ENCODE data around the gene PRKG1. TPM values are rescaled to one million over a fixed set of nuclear protein-coding genes. Genes with fewer than 3 reads are reported as not detected.

Gene PRKG1
- total and polyA plus RNA-seq, 4 donors = 0.46 to 5.1 (median 1.5) TPM

DNA sequence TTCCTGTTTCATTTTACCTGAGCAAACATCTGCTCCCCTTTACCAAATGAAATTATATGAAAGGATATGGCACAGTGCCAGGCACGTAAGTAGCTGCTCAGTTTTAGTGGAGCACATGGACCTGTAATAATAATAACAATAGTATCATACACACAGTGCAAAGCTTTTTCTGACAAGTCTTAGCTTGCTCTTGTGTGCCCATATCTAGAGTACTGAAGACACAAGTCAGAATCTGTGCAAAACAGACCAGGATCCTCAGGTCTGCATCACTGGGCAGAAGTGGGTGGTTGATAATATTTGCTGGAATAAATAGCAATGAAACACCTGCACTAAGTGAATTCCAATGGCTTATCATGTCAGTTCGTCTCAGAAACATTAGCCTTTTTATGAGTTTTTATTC lies 1154.3 kb downstream of the PRKG1 start:
- no peak for TF ChIP-seq HNF4G (IDR thresholded peaks at IDR 0.05)
- TF ChIP-seq TAF1 (conservative IDR thresholded peaks at IDR 0.05) = no peak
- TF ChIP-seq NR2F2 (IDR thresholded peaks at IDR 0.05) = no peak
- no peak for TF ChIP-seq FOXA1 (IDR thresholded peaks at IDR 0.05)
- no peak for TF ChIP-seq FOXA2 (IDR thresholded peaks at IDR 0.05)
- TF ChIP-seq, protein P1, sequence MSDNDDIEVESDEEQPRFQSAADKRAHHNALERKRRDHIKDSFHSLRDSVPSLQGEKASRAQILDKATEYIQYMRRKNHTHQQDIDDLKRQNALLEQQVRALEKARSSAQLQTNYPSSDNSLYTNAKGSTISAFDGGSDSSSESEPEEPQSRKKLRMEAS (IDR thresholded peaks at IDR 0.05) = no peak
- TF ChIP-seq, protein P2, sequence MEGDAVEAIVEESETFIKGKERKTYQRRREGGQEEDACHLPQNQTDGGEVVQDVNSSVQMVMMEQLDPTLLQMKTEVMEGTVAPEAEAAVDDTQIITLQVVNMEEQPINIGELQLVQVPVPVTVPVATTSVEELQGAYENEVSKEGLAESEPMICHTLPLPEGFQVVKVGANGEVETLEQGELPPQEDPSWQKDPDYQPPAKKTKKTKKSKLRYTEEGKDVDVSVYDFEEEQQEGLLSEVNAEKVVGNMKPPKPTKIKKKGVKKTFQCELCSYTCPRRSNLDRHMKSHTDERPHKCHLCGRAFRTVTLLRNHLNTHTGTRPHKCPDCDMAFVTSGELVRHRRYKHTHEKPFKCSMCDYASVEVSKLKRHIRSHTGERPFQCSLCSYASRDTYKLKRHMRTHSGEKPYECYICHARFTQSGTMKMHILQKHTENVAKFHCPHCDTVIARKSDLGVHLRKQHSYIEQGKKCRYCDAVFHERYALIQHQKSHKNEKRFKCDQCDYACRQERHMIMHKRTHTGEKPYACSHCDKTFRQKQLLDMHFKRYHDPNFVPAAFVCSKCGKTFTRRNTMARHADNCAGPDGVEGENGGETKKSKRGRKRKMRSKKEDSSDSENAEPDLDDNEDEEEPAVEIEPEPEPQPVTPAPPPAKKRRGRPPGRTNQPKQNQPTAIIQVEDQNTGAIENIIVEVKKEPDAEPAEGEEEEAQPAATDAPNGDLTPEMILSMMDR (IDR thresholded peaks at IDR 0.05; ENCODE audit: low read depth, low read length, missing input control) = no peak
- no peak for TF ChIP-seq RXRA (IDR thresholded peaks at IDR 0.05)
- TF ChIP-seq, protein P3, sequence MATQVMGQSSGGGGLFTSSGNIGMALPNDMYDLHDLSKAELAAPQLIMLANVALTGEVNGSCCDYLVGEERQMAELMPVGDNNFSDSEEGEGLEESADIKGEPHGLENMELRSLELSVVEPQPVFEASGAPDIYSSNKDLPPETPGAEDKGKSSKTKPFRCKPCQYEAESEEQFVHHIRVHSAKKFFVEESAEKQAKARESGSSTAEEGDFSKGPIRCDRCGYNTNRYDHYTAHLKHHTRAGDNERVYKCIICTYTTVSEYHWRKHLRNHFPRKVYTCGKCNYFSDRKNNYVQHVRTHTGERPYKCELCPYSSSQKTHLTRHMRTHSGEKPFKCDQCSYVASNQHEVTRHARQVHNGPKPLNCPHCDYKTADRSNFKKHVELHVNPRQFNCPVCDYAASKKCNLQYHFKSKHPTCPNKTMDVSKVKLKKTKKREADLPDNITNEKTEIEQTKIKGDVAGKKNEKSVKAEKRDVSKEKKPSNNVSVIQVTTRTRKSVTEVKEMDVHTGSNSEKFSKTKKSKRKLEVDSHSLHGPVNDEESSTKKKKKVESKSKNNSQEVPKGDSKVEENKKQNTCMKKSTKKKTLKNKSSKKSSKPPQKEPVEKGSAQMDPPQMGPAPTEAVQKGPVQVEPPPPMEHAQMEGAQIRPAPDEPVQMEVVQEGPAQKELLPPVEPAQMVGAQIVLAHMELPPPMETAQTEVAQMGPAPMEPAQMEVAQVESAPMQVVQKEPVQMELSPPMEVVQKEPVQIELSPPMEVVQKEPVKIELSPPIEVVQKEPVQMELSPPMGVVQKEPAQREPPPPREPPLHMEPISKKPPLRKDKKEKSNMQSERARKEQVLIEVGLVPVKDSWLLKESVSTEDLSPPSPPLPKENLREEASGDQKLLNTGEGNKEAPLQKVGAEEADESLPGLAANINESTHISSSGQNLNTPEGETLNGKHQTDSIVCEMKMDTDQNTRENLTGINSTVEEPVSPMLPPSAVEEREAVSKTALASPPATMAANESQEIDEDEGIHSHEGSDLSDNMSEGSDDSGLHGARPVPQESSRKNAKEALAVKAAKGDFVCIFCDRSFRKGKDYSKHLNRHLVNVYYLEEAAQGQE (IDR thresholded peaks at IDR 0.05) = no peak
- TF ChIP-seq HNF4A (conservative IDR thresholded peaks at IDR 0.05) = no peak
- no peak for TF ChIP-seq JUND (IDR thresholded peaks at IDR 0.05)
- Histone ChIP-seq H3K4me3 (ENCODE audit: low read depth in 1 of 3, low read length in 3 of 3) (no peak overlapping the region), H3K27me3 (ENCODE audit: control insufficient read depth in 4 of 4, insufficient read depth in 4 of 4, low read length in 3 of 4) (peaks cover 0 to 3% (median 0%) of the 10 kb centered on the region in 4 donors), H3K27ac (ENCODE audit: low read depth in 1 of 2, low read length in 2 of 2) (no peak overlapping the region), H3K36me3 (ENCODE audit: control insufficient read depth in 4 of 4, insufficient read depth in 3 of 4, low read depth in 1 of 4, low read length in 3 of 4) (no peaks in the 10 kb centered on the region), H3K9me3 (ENCODE audit: control insufficient read depth in 4 of 4, low read length in 3 of 4) (no peaks in the 10 kb centered on the region), H3K4me1 (ENCODE audit: control insufficient read depth in 4 of 4, insufficient read depth in 4 of 4, low read length in 3 of 4) (peaks cover 0 to 2% (median 0%) of the 10 kb centered on the region in 4 donors), H3K9ac (ENCODE audit: low read depth in 1 of 2, low read length in 2 of 2) (no peak overlapping the region)
- 74% methylated on average over 2 of the region's 2 CpGs for WGBS
- DNase-seq (ENCODE audit: low spot score) = no peak

DNA sequence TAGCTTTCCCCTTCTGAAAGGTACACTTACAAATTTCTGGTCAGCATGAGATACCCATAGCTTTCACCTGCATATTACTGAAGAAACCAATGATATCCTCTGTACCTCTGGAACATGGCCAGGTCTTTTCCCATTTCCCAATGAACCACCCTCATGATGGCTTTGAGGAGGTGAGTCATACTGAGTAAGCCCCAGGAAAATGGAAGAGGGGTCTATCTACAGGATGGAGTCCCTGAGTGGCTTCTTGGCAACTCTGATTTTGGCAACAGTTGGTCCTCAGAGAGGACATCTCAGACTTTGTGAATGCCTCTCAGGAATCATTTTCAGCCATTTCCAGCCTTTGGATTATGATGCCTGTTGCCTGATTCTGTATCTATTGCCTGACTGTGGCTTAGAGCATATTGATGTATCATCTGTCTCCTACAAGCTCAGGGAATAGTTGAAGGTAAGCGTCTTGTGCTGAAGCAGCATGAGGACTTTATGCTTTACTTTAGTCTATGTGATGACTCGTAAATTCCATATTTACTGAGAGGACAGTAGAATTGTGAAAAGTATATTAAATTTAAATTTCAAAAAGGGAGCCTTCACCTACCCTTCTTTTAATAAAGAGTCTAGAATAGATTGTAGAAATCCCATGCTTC lies 1155.1 kb downstream of the PRKG1 start:
- Histone ChIP-seq H3K27me3 (ENCODE audit: control insufficient read depth in 4 of 4, insufficient read depth in 4 of 4, low read length in 3 of 4) (peaks cover 0 to 3% (median 0%) of the 10 kb centered on the region in 4 donors), H3K36me3 (ENCODE audit: control insufficient read depth in 4 of 4, insufficient read depth in 3 of 4, low read depth in 1 of 4, low read length in 3 of 4) (no peaks in the 10 kb centered on the region), H3K4me3 (ENCODE audit: low read depth in 1 of 3, low read length in 3 of 3) (no peak overlapping the region), H3K9me3 (ENCODE audit: control insufficient read depth in 4 of 4, low read length in 3 of 4) (no peaks in the 10 kb centered on the region), H3K9ac (ENCODE audit: low read depth in 1 of 2, low read length in 2 of 2) (no peak overlapping the region), H3K27ac (ENCODE audit: low read depth in 1 of 2, low read length in 2 of 2) (no peak overlapping the region), H3K4me1 (ENCODE audit: control insufficient read depth in 4 of 4, insufficient read depth in 4 of 4, low read length in 3 of 4) (peaks cover 0 to 2% (median 0%) of the 10 kb centered on the region in 4 donors)
- WGBS = 84% methylated on average over 2 of the region's 2 CpGs
- TF ChIP-seq YY1 (IDR thresholded peaks at IDR 0.05) = no peak
- no peak for TF ChIP-seq HNF4G (IDR thresholded peaks at IDR 0.05)
- no peak for TF ChIP-seq FOXA2 (IDR thresholded peaks at IDR 0.05)
- TF ChIP-seq, protein P4, sequence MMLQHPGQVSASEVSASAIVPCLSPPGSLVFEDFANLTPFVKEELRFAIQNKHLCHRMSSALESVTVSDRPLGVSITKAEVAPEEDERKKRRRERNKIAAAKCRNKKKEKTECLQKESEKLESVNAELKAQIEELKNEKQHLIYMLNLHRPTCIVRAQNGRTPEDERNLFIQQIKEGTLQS (IDR thresholded peaks at IDR 0.05) = no peak
- DNase-seq (ENCODE audit: low spot score) = no peak
